Esophagus squamous epithelium (tissue), 4 donors: Measurements from ENCODE around the gene HSPA2.

Experiments used
- CTCF ChIP-seq, 6 experiments: fragments of 450-650 bp in 4 of 6; fragments of 200-600 bp in 2 of 6; sonication (generic) in 2 of 6; IDR thresholded peaks; one replicate each; pipeline ENCODE4 v1.5.1; 2016 to 2019; ENCODE audit warnings: antibody characterized with exemption in 6 of 6, mild to moderate bottlenecking in 4 of 6, moderate library complexity in 4 of 6
- POLR2A ChIP-seq, 4 donors: fragments of 450-650 bp; IDR thresholded peaks; one replicate each; pipeline ENCODE4 v1.6.1; 2017; ENCODE audit warnings: antibody characterized with exemption in 4 of 4, mild to moderate bottlenecking in 4 of 4, moderate library complexity in 3 of 4

GRCh38 chr14:64504897-64505794 is 35.4 kb upstream of the HSPA2 start:
- no peak for TF ChIP-seq CTCF (IDR thresholded peaks at IDR 0.05)
- peak in 2 of 4 donors; percentile 28 to 35 for TF ChIP-seq POLR2A (IDR thresholded peaks at IDR 0.05)
